ENCODE measurements around the gene ARID5B. TPM values are rescaled to one million over a fixed set of nuclear protein-coding genes. Genes with fewer than 3 reads are reported as not detected.
A peak's percentile ranks its signal among the peaks of the same experiment; 100 is the strongest.

The ARID5B gene
- polyA plus RNA-seq, 1 experiment: 137 TPM

DNA sequence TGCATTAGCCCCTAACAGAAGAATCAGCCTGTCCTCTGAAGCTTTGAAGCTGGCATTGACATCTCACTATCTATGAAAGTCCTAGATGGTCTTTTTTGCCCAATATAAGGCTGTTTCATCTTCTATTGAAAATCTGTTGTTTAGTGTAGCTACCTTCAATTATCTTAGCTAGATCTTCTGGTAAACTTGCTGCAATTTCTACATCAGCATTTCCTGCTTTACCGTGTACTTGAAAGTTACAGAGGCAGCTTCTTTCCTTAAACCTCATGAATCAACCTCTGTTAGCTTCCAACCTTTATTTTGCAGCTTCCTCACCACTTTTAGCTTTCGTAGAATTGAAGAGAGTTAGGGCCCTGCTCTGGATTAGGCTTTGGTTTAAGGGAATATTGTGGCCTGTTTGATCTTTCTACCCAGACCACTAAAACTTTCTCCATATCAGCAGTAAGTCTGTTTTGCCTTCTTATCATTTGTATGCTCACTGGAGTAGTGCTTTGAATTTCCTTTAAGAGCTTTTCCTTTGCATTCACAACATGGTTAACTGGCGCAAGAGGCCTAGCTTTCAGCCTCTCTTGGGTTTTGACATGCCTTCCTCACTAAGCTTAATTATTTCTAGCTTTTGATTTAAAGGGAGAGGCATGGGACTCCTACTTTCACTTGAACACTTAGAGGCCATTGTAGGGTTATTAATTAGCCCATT is 32.5 kb downstream of the ARID5B start:
- 0 out of 2 replicates have a peak, but pooled peaks cover 3% of the 10 kb centered on the region for H3K9me3 ChIP-seq (ENCODE audit: control insufficient read depth, insufficient read depth, low read length)
- ChIA-PET POLR2A (no interaction called here), CTCF (interaction anchor here (1.2 kb wide), 1 partner anchor 10 kb away, joined by 5 read pairs; no protein-coding TSS in a partner anchor)
- H3K27ac ChIP-seq (ENCODE audit: low read depth, low read length): no peak overlapping the region
- TF ChIP-seq, protein P1, sequence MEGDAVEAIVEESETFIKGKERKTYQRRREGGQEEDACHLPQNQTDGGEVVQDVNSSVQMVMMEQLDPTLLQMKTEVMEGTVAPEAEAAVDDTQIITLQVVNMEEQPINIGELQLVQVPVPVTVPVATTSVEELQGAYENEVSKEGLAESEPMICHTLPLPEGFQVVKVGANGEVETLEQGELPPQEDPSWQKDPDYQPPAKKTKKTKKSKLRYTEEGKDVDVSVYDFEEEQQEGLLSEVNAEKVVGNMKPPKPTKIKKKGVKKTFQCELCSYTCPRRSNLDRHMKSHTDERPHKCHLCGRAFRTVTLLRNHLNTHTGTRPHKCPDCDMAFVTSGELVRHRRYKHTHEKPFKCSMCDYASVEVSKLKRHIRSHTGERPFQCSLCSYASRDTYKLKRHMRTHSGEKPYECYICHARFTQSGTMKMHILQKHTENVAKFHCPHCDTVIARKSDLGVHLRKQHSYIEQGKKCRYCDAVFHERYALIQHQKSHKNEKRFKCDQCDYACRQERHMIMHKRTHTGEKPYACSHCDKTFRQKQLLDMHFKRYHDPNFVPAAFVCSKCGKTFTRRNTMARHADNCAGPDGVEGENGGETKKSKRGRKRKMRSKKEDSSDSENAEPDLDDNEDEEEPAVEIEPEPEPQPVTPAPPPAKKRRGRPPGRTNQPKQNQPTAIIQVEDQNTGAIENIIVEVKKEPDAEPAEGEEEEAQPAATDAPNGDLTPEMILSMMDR (IDR thresholded peaks at IDR 0.05; ENCODE audit: low read depth, low read length): no peak
- H3K4me3 ChIP-seq (ENCODE audit: low read depth, low read length): no peak overlapping the region
- DNase-seq (ENCODE audit: low read depth, low spot score): no peak
- no peaks in the 10 kb centered on the region for H3K27me3 ChIP-seq (ENCODE audit: control insufficient read depth, insufficient read depth, low read length)

DNA sequence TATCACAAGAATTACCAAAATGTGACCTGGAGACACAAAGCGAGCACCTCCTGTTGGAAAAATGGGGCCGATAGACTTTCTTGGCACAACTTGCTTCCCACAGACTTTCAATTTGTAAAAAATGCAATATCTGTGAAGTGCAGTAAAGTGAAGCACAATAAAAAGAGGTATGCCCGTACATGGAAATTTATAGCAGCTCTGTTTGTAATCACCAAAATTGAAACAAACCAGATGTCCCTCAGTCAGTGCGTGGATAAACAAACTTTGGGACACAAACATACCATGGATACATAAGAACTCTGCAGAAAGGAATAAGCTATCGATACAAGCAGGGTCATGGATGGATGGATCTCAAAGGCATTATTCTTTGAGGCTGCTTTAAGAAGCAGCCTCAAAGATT is 33.6 kb downstream of the ARID5B start:
- H3K9me3 ChIP-seq (ENCODE audit: control insufficient read depth, insufficient read depth, low read length): 0 out of 2 replicates have a peak, but pooled peaks cover 3% of the 10 kb centered on the region
- ChIA-PET CTCF (no interaction called here), POLR2A (no interaction called here)
- TF ChIP-seq, protein P1 (IDR thresholded peaks at IDR 0.05; ENCODE audit: low read depth, low read length): no peak
- H3K27ac ChIP-seq (ENCODE audit: low read depth, low read length): no peak overlapping the region
- no peaks in the 10 kb centered on the region for H3K27me3 ChIP-seq (ENCODE audit: control insufficient read depth, insufficient read depth, low read length)
- H3K4me3 ChIP-seq (ENCODE audit: low read depth, low read length): no peak overlapping the region
- no peak for DNase-seq (ENCODE audit: low read depth, low spot score)

DNA sequence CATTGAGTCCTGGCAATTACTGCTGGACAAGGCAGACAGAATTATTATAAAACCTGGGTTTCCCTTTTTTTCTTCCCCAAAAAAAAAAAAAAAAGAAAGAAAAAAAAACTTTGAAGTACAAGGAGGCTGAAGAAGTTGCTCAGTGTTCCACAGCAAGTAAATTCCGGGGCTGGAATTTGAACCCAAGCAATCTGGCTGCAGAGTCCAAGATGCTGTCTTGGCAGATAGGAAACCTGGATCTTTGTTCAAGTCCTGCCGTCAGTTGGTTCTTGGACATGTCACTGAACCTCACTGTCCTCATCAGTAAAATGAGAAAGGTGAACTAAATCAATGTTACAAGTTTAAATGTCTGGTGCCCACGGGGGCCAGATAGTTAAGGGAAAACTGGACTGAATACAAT is 35.3 kb downstream of the ARID5B start:
- TF ChIP-seq, protein P1 (IDR thresholded peaks at IDR 0.05; ENCODE audit: low read depth, low read length): no peak
- no peaks in the 10 kb centered on the region for H3K27me3 ChIP-seq (ENCODE audit: control insufficient read depth, insufficient read depth, low read length)
- no peak for DNase-seq (ENCODE audit: low read depth, low spot score)
- ChIA-PET POLR2A (no interaction called here), CTCF (no interaction called here)
- H3K27ac ChIP-seq (ENCODE audit: low read depth, low read length): no peak overlapping the region
- no peak overlapping the region for H3K4me3 ChIP-seq (ENCODE audit: low read depth, low read length)
- 0 out of 2 replicates have a peak, but pooled peaks cover 3% of the 10 kb centered on the region for H3K9me3 ChIP-seq (ENCODE audit: control insufficient read depth, insufficient read depth, low read length)

DNA sequence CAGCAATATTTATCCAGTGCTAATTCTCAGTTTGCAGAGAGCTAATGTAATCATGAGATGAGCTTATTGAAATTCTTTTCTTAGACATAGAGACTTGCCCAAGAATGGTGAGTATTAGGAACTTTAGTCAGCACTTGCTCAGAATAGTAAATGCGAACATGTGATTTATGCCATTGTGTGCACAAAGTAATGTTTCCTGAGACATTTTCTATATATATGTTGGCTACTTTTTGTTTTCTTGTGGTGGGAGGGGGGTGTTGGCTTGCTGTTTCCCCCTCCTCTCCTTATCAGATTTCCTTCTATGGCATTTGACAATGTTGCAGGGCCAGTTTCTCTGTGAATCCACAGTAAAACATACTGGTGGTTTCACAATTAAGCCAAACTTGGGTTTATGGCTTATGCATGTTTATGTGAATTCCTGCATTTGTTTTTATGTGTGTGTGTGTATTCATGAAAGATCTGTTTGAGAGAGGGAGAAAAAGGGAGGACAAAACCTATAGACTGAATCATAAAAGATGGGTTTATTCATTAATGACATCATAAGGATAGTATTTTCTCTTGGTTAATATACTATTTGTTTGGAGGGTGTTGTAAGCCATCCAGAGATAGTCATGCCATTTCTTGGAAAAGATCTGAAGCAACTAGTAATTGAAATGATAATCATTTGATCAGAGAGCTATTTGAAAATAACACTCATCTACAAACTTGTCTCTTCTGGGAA is 36.3 kb downstream of the ARID5B start:
- H3K27ac ChIP-seq (ENCODE audit: low read depth, low read length): peak overlapping the region; percentile 73
- H3K27me3 ChIP-seq (ENCODE audit: control insufficient read depth, insufficient read depth, low read length): no peaks in the 10 kb centered on the region
- no peak for DNase-seq (ENCODE audit: low read depth, low spot score)
- CTCF ChIA-PET: interaction anchor here (0.6 to 0.8 kb wide), 4 partner anchors 205 to 1734 kb away, joined by 3 read pairs; no protein-coding TSS in a partner anchor
- POLR2A ChIA-PET: interaction anchor here (0.5 to 0.7 kb wide), 2 partner anchors 29 to 1341 kb away, joined by 4 to 5 read pairs; no protein-coding TSS in a partner anchor
- no peaks in the 10 kb centered on the region for H3K9me3 ChIP-seq (ENCODE audit: control insufficient read depth, insufficient read depth, low read length)
- TF ChIP-seq, protein P1 (IDR thresholded peaks at IDR 0.05; ENCODE audit: low read depth, low read length): no peak
- H3K4me3 ChIP-seq (ENCODE audit: low read depth, low read length): no peak overlapping the region

DNA sequence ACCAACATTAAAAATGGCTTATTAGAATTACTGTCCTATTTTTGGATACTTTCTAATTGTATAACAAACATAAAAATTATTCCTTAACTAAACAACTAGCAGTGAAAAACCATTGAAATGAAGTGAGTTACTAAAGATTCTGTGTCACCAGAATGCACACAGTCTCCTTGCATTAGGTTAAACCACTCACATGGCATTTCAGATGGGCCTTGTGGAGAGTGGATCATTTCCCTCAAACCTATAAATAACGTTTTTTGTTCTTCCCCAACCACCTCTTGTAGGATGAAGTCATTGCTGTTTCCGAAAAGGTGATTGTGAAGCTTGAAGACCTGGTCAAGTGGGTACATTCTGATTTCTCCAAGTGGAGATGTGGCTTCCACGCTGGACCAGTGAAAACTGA is 38.4 kb downstream of the ARID5B start:
- no peak overlapping the region for H3K4me3 ChIP-seq (ENCODE audit: low read depth, low read length)
- no peaks in the 10 kb centered on the region for H3K27me3 ChIP-seq (ENCODE audit: control insufficient read depth, insufficient read depth, low read length)
- DNase-seq (ENCODE audit: low read depth, low spot score): no peak
- CTCF ChIA-PET: no interaction called here
- POLR2A ChIA-PET: interaction anchor here (0.6 kb wide), 1 partner anchor 34 kb away, joined by 3 read pairs; no protein-coding TSS in a partner anchor
- H3K27ac ChIP-seq (ENCODE audit: low read depth, low read length): no peak overlapping the region
- TF ChIP-seq, protein P1 (IDR thresholded peaks at IDR 0.05; ENCODE audit: low read depth, low read length): no peak
- no peaks in the 10 kb centered on the region for H3K9me3 ChIP-seq (ENCODE audit: control insufficient read depth, insufficient read depth, low read length)

All from AG04450 (cell line).